IMR-90 (cell line): Measurements from ENCODE around the gene ANAPC1. TPM values are rescaled to one million over a fixed set of nuclear protein-coding genes. Genes with fewer than 3 reads are reported as not detected.
A peak's percentile ranks its signal among the peaks of the same experiment; 100 is the strongest.
"Not testable (repeated sequence)": the region's sequence is repeated elsewhere in the genome, so short reads cannot be mapped to it uniquely, and the experiment has no call there.

Experiments
- ATAC-seq: fragments of 200-7000 bp; cut with Tn5 transposase; 2 replicates; pipeline ENCODE4 v1.9.1; 2020; ENCODE audit warnings: low read depth, mild to moderate bottlenecking, moderate library complexity
- BruUV-seq: library from RNA; stranded (reverse); fragments of 400-500 nt; replicated peaks from 2 replicates; lab custom pipeline; 2021; lab: Mats Ljungman, UMichigan
- CTCF ChIA-PET: fragments of 300-600 bp; formaldehyde crosslinking; extraction: SDS; loops from one replicate; lab custom pipeline; 2021; ENCODE audit warnings: antibody characterized with exemption; lab: Yijun Ruan, JAX
- POLR2A ChIA-PET: fragments of 300-600 bp; sonication (Branson Sonifier 250); formaldehyde crosslinking; loops from one replicate; lab custom pipeline; 2022; ENCODE audit warnings: antibody characterized with exemption; ENCODE audit not compliant: unreplicated experiment; lab: Charles Lee
- DNase-seq: peaks from one replicate; pipeline ENCODE4 v3.0.0; 2013
- H2AFZ ChIP-seq: replicated peaks from 2 replicates; pipeline ENCODE3; 2013; ENCODE audit warnings: low read length, mild to moderate bottlenecking; ENCODE audit not compliant: poor library complexity
- H2AK5ac ChIP-seq: 2 replicates; pipeline ENCODE4 v1.6.1; 2013; ENCODE audit warnings: low read depth, low read length, inconsistent platforms
- H2AK9ac ChIP-seq: replicated peaks from 2 replicates; pipeline ENCODE3; 2013; ENCODE audit warnings: mild to moderate bottlenecking, low read depth, low read length, moderate library complexity; ENCODE audit not compliant: poor library complexity
- H2BK120ac ChIP-seq: 2 replicates; pipeline ENCODE4 v1.6.1; 2013; ENCODE audit warnings: low read depth, low read length, inconsistent platforms
- H2BK15ac ChIP-seq: 3 replicates; pipeline ENCODE4 v1.6.1; 2013; ENCODE audit warnings: low read depth, low read length, inconsistent platforms
- H2BK20ac ChIP-seq: 2 replicates; pipeline ENCODE4 v1.6.1; 2013; ENCODE audit warnings: low read depth, mild to moderate bottlenecking, inconsistent platforms, low read length, moderate library complexity
- H2BK5ac ChIP-seq: 2 replicates; pipeline ENCODE4 v1.6.1; 2013; ENCODE audit warnings: mild to moderate bottlenecking, low read depth, low read length, inconsistent platforms; ENCODE audit not compliant: poor library complexity, severe bottlenecking
- H3K14ac ChIP-seq: replicated peaks from 2 replicates; pipeline ENCODE4 v1.6.1; 2013; ENCODE audit warnings: low read depth, low read length, inconsistent platforms
- H3K18ac ChIP-seq: 2 replicates; pipeline ENCODE4 v1.6.1; 2013; ENCODE audit warnings: low read depth, low read length, control low read depth
- H3K23ac ChIP-seq: 2 replicates; pipeline ENCODE4 v1.6.1; 2013; ENCODE audit warnings: low read depth, low read length, inconsistent platforms
- H3K27ac ChIP-seq: 2 replicates; pipeline ENCODE4 v1.5.1; 2013; ENCODE audit warnings: mild to moderate bottlenecking, control low read depth, low read length; ENCODE audit not compliant: insufficient read depth
- H3K27me3 ChIP-seq: 2 replicates; pipeline ENCODE4 v1.6.1; 2013; ENCODE audit warnings: low read length; ENCODE audit not compliant: control insufficient read depth, insufficient read depth
- H3K36me3 ChIP-seq: 2 replicates; pipeline ENCODE4 v1.6.1; 2013; ENCODE audit warnings: low read length, mixed read lengths; ENCODE audit not compliant: control insufficient read depth, insufficient read depth
- H3K4ac ChIP-seq: 2 replicates; pipeline ENCODE4 v1.6.1; 2013; ENCODE audit warnings: low read depth, low read length, inconsistent platforms
- H3K4me1 ChIP-seq: 2 replicates; pipeline ENCODE4 v1.6.1; 2013; ENCODE audit warnings: low read length, mixed read lengths; ENCODE audit not compliant: control insufficient read depth, insufficient read depth
- H3K4me2 ChIP-seq: 2 replicates; pipeline ENCODE4 v1.6.1; 2013; ENCODE audit warnings: low read depth, mild to moderate bottlenecking, control low read depth, low read length, moderate library complexity
- H3K4me3 ChIP-seq: 2 replicates; pipeline ENCODE4 v1.5.1; 2013; ENCODE audit warnings: low read depth, mild to moderate bottlenecking, control low read depth, low read length, moderate library complexity; ENCODE audit not compliant: insufficient read depth
- H3K56ac ChIP-seq: 2 replicates; pipeline ENCODE4 v1.6.1; 2013; ENCODE audit warnings: low read length, inconsistent platforms; ENCODE audit not compliant: insufficient read depth; ENCODE audit errors: extremely low read depth
- H3K79me1 ChIP-seq, 2 experiments: 2 replicates each; pipeline ENCODE4 v1.6.1; 2013; ENCODE audit warnings: low read length in 2 of 2, inconsistent platforms in 1 of 2, low read depth in 1 of 2
- H3K9ac ChIP-seq: 2 replicates; pipeline ENCODE4 v1.6.1; 2013; ENCODE audit warnings: low read depth, low read length, control low read depth
- H3K9me1 ChIP-seq: 2 replicates; pipeline ENCODE4 v1.6.1; 2013; ENCODE audit warnings: low read length, inconsistent platforms; ENCODE audit not compliant: insufficient read depth
- H3K9me3 ChIP-seq: 2 replicates; pipeline ENCODE4 v1.6.1; 2013; ENCODE audit warnings: low read length; ENCODE audit not compliant: control insufficient read depth, insufficient read depth
- H4K20me1 ChIP-seq: 2 replicates; pipeline ENCODE4 v1.6.1; 2013; ENCODE audit warnings: low read length, inconsistent platforms; ENCODE audit not compliant: insufficient read depth
- H4K5ac ChIP-seq: 2 replicates; pipeline ENCODE4 v1.6.1; 2013; ENCODE audit warnings: mild to moderate bottlenecking, low read depth, low read length, control low read depth
- H4K8ac ChIP-seq, 2 experiments: 2 replicates each; pipeline ENCODE4 v1.6.1; 2013; ENCODE audit warnings: low read depth in 2 of 2, low read length in 2 of 2, control low read depth in 1 of 2, inconsistent platforms in 1 of 2
- H4K91ac ChIP-seq: 2 replicates; pipeline ENCODE4 v1.6.1; 2013; ENCODE audit warnings: low read depth, low read length, inconsistent platforms; ENCODE audit not compliant: insufficient read depth
- RAD21 ChIP-seq: IDR thresholded peaks from 2 replicates; pipeline ENCODE4 v1.6.1; 2012; ENCODE audit warnings: low read length, improper control_type of control experiment
- WGBS, 2 experiments: methylation state at CpG; one replicate each; pipeline versions ENCODE4 v1.1.5 to v1.1.7; 2013; ENCODE audit warnings: missing lambda C conversion rate in 2 of 2; ENCODE audit not compliant: insufficient read length in 1 of 2; ENCODE audit errors: extremely low coverage in 2 of 2; 5-methylcytosine and 5-hydroxymethylcytosine counted together
- dilution Hi-C: fragments of 300-500 bp; cut with HindIII; formaldehyde crosslinking; loops from one replicate; pipeline ENCODE4 v1.14.3; 2018; ENCODE audit warnings: low sequenced_read_pairs; ENCODE audit not compliant: unreplicated experiment
- in situ Hi-C: fragments of 300-500 bp; cut with MboI; formaldehyde crosslinking; loops from 3 replicates; pipeline ENCODE4 v1.14.3; 2019; ENCODE audit warnings: low sequenced_read_pairs, inconsistent platforms, mixed read lengths
- intact Hi-C: fragments of 100-400 bp; cut with micrococcal nuclease; formaldehyde crosslinking; loops from 2 replicates; pipeline ENCODE4 v1.10.0; 2022
- polyA plus RNA-seq, 3 experiments: library from polyadenylated mRNA; depleted of rRNA; stranded (reverse); fragments of >200 nt; gene quantifications; 2 replicates each; pipeline ENCODE4 v1.2.3, GENCODE V29; 2012; ENCODE audit warnings: low replicate concordance in 1 of 3
- total RNA-seq: library from RNA; depleted of rRNA; stranded (reverse); fragments of >200 nt; gene quantifications from 2 replicates; pipeline ENCODE4 v1.2.3, GENCODE V29; 2012
- TF ChIP-seq, protein P1 (sequence below): conservative IDR thresholded peaks from 2 replicates; pipeline ENCODE4 v1.5.1; 2012; ENCODE audit warnings: mild to moderate bottlenecking, low read depth, low read length, improper control_type of control experiment

ANAPC1 gene
- total and polyA plus RNA-seq, 2 of the 4 experiments (the other 2 are of a cell fraction): 14.6 to 50.7 TPM

DNA sequence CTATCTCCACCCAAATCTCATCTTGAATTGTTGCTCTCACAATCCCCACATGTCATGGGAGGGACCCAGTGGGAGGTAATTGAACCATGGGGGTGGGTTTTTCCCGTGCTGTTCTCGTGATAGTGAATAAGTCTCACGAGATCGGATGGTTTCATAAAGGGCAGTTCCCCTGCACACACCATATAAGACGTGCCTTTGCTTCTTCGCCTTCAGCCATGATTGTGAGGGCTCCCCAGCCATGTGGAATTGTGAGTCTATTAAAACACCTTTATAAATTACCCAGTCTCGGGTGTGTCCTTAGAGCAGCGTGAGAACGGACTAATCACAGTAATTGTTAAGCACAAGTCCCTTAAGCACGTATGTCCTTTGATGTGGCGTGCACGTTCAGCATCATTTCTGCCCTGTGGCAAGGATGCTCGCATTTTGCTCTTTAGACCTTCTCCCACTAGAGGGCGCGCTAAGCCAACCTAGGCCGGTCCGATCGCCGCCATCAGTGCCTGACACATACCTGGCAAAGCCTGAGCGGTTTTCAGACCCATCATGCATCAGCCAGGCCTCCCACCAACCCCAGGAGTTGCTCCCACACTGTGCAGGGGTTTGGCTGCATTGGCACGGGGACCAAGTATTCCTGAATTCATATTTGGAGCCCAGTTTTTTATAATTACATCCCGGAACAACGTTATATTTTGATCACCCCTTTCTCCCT lies 136.4 kb downstream of the ANAPC1 start:
- H3K9me1 ChIP-seq, H3K23ac ChIP-seq, in situ Hi-C loops, H3K18ac ChIP-seq, H3K4me2 ChIP-seq, intact Hi-C loops, H3K9ac ChIP-seq, H2AK5ac ChIP-seq, CTCF ChIA-PET, H2BK20ac ChIP-seq, BruUV-seq, POLR2A ChIA-PET, H4K8ac ChIP-seq, H2AFZ ChIP-seq, H2BK15ac ChIP-seq, H3K14ac ChIP-seq, H3K56ac ChIP-seq, H2BK5ac ChIP-seq, H3K36me3 ChIP-seq, H3K79me1 ChIP-seq, dilution Hi-C loops, H4K91ac ChIP-seq, H3K27ac ChIP-seq, H2AK9ac ChIP-seq, H3K9me3 ChIP-seq, H3K4me3 ChIP-seq, DNase-seq, H3K27me3 ChIP-seq, H2BK120ac ChIP-seq, H4K5ac ChIP-seq, H3K4me1 ChIP-seq, H3K4ac ChIP-seq, H4K20me1 ChIP-seq: not testable (repeated sequence)
- peak; percentile 98 for ATAC-seq
- TF ChIP-seq RAD21: peak; percentile 42
- TF ChIP-seq, protein P1, sequence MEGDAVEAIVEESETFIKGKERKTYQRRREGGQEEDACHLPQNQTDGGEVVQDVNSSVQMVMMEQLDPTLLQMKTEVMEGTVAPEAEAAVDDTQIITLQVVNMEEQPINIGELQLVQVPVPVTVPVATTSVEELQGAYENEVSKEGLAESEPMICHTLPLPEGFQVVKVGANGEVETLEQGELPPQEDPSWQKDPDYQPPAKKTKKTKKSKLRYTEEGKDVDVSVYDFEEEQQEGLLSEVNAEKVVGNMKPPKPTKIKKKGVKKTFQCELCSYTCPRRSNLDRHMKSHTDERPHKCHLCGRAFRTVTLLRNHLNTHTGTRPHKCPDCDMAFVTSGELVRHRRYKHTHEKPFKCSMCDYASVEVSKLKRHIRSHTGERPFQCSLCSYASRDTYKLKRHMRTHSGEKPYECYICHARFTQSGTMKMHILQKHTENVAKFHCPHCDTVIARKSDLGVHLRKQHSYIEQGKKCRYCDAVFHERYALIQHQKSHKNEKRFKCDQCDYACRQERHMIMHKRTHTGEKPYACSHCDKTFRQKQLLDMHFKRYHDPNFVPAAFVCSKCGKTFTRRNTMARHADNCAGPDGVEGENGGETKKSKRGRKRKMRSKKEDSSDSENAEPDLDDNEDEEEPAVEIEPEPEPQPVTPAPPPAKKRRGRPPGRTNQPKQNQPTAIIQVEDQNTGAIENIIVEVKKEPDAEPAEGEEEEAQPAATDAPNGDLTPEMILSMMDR: peak; percentile 33
- no CpG with 5 or more reads among the region's 23 CpGs for WGBS, 2 experiments

DNA sequence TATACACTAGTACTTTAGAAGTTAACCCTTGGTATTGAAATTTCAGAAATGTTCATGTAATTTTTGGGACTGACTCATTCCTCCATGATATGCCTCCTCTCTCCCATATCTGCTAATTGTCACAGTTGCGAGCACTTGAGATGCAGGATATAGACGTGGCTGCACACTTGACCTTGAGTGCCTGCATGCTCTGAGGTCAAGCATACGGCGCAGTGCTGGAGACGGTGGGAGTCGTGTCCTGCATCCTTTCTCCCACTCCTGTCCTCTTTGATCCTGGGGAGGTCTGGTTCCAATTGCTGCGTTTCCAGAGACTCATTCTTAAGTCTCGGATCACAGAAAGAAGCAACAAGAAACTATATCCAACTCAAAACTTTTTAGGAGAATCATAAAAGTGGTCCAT lies 139.2 kb downstream of the ANAPC1 start:
- in situ Hi-C loops, H3K18ac ChIP-seq, H3K56ac ChIP-seq, H3K27me3 ChIP-seq, H2AK9ac ChIP-seq, H3K4me3 ChIP-seq, H2BK20ac ChIP-seq, H3K9me3 ChIP-seq, H3K36me3 ChIP-seq, ATAC-seq, intact Hi-C loops, H2AK5ac ChIP-seq, H3K23ac ChIP-seq, H3K27ac ChIP-seq, CTCF ChIA-PET, H2AFZ ChIP-seq, dilution Hi-C loops, POLR2A ChIA-PET, H3K9ac ChIP-seq, H4K8ac ChIP-seq, H2BK15ac ChIP-seq, DNase-seq, H3K4me1 ChIP-seq, H3K79me1 ChIP-seq, H3K4ac ChIP-seq, H4K91ac ChIP-seq, H3K14ac ChIP-seq, H2BK120ac ChIP-seq, H4K20me1 ChIP-seq, H3K4me2 ChIP-seq, H3K9me1 ChIP-seq, BruUV-seq, H4K5ac ChIP-seq, H2BK5ac ChIP-seq: not testable (repeated sequence)
- WGBS, 2 experiments: 83% methylated on average over 2 of the region's 8 CpGs; no CpG with 5 or more reads in 1 of the 2 experiments
